Heart left ventricle (tissue), 13 donors: ENCODE data around the gene PTGR3.

Experiments used
- CTCF ChIP-seq, 12 donors: fragments of 200-600 bp; sonication (generic) in 4 of 12; IDR thresholded peaks; one replicate each; pipeline versions ENCODE4 v1.5.0 to v1.8.0; 2018 to 2022; ENCODE audit warnings: antibody characterized with exemption in 12 of 12, mild to moderate bottlenecking in 5 of 12
- POLR2A ChIP-seq, 2 donors: fragments of 450-650 bp; IDR thresholded peaks; one replicate each; pipeline ENCODE4 v1.6.1; 2017; ENCODE audit warnings: antibody characterized with exemption in 2 of 2, mild to moderate bottlenecking in 2 of 2, moderate library complexity in 2 of 2
- donor health status: ischemic (EF 13 %, LVEDD 7.1; RV severe dilation, severe dysfunction).
- donor health status: DM: no; HTN: yes; CAD: no.
- donor health status: DM: no; HTN: no; CAD: no.
- donor health status: ischemic (EF 25% LVEDD 6.9; RV normal size, moderate dysfunction).
- donor health status: ischemic (EF 25% LVEDD 5.7; RV mildly dilated, moderate dysfunction).
- donor health status: ischemic (EF 35%, LVEDD 5.7; RV mildly dilated, moderate dysfunction).
- donor health status: nonischemic (EF 11% LVEDD 7.7; RV severe dilation, severe dysfunction).
- donor health status: DM: yes; HTN: yes; CAD: no.
- donor health status: PGD.
- donor health status: ischemic (EF 29% LVEDD 5.4; RV normal size, mild dysfunction).
- donor health status: nonischemic (EF 23%, LVEDD 6.1; RV moderate dilation, normal function).

- TF ChIP-seq CTCF (IDR thresholded peaks at IDR 0.05) (no peak), POLR2A (IDR thresholded peaks at IDR 0.05) (no peak)
Measured at GRCh38 chr18:75183524-75183923, 25.4 kb downstream of the PTGR3 start.
